ENCODE data around the gene PCBP3.

DNA sequence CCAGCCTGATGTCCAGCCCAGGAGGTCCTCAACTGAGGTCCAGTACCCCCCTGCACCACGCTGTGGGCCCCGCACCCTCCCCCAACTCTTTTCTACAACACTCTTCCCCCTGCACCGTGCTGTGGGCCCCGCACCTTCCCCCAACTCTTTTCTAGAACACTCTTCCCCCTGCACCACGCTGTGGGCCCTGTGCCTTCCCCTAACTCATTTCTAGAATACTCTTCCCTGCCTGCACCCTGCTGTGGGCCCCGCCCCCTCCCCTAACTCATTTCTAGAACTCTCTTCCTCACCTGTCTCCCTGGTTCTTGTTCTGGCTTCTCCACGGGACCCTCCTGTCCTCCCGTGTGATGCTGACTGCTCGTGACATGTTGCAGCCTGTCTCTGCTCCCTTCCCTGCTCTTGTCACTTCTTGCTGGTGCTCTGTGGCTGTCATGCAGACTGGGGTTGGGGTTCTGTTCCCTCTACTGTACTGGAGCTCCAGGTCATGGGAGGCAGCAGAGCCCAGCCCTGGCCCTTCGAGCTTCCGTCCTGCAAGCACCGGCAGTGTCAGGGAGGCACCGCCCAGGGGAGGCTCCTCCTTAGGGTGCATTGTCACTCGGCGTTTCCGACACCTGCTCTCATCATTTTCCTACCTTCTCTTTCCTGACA, 177.9 kb downstream of the PCBP3 start:
- TF ChIP-seq, protein P1, sequence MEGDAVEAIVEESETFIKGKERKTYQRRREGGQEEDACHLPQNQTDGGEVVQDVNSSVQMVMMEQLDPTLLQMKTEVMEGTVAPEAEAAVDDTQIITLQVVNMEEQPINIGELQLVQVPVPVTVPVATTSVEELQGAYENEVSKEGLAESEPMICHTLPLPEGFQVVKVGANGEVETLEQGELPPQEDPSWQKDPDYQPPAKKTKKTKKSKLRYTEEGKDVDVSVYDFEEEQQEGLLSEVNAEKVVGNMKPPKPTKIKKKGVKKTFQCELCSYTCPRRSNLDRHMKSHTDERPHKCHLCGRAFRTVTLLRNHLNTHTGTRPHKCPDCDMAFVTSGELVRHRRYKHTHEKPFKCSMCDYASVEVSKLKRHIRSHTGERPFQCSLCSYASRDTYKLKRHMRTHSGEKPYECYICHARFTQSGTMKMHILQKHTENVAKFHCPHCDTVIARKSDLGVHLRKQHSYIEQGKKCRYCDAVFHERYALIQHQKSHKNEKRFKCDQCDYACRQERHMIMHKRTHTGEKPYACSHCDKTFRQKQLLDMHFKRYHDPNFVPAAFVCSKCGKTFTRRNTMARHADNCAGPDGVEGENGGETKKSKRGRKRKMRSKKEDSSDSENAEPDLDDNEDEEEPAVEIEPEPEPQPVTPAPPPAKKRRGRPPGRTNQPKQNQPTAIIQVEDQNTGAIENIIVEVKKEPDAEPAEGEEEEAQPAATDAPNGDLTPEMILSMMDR (conservative IDR thresholded peaks at IDR 0.05), result no peak
- TF ChIP-seq ZFX (IDR thresholded peaks at IDR 0.05), result no peak

Measured in C4-2B (cell line).